PC-3 (cell line): ENCODE data around the gene TRIM25. TPM values are rescaled to one million over a fixed set of nuclear protein-coding genes. Genes with fewer than 3 reads are reported as not detected.

ENCODE experiments used
- ATAC-seq: fragments of 200-7000 bp; cut with Tn5 transposase; 2 replicates; pipeline ENCODE4 v1.9.1; 2020; ENCODE audit warnings: mild to moderate bottlenecking, moderate library complexity
- BruUV-seq: library from RNA; stranded (reverse); fragments of 400-500 nt; replicated peaks from 2 replicates; lab custom pipeline; 2021; lab: Mats Ljungman, UMichigan
- CTCF ChIA-PET: fragments of 300-600 bp; sonication (Branson Sonifier 250); formaldehyde crosslinking; loops from one replicate; lab custom pipeline; 2022; ENCODE audit warnings: antibody characterized with exemption; lab: Charles Lee
- POLR2A ChIA-PET: fragments of 300-600 bp; sonication (Branson Sonifier 250); formaldehyde crosslinking; loops from one replicate; lab custom pipeline; 2022; ENCODE audit warnings: antibody characterized with exemption; ENCODE audit not compliant: unreplicated experiment; lab: Charles Lee
- DNase-seq: peaks from one replicate; pipeline ENCODE4 v3.0.0-alpha.2; 2015
- H2AFZ ChIP-seq: fragments of 300-600 bp; sonication (generic); 2 replicates; pipeline ENCODE4 v1.6.0; 2016; ENCODE audit warnings: antibody characterized with exemption, low read length
- H3F3A ChIP-seq: fragments of 300-600 bp; sonication (generic); one replicate; pipeline ENCODE4 v1.6.0; 2017; ENCODE audit warnings: antibody characterized with exemption, low read length, control low read depth, mild to moderate bottlenecking; ENCODE audit not compliant: unreplicated experiment
- H3K27ac ChIP-seq: fragments of 300-600 bp; sonication (generic); 2 replicates; pipeline ENCODE4 v1.5.1; 2016; ENCODE audit warnings: mild to moderate bottlenecking, low read length
- H3K27me3 ChIP-seq: fragments of 300-600 bp; sonication (generic); 2 replicates; pipeline ENCODE4 v1.6.1; 2016; ENCODE audit warnings: low read length, mixed read lengths
- H3K36me3 ChIP-seq: fragments of 300-600 bp; sonication (generic); 2 replicates; pipeline ENCODE4 v1.6.1; 2016; ENCODE audit warnings: low read depth, mixed run types, low read length, mixed read lengths
- H3K4me1 ChIP-seq: fragments of 300-600 bp; sonication (generic); 2 replicates; pipeline ENCODE4 v1.5.1; 2016; ENCODE audit warnings: low read length; ENCODE audit not compliant: insufficient read depth
- H3K4me2 ChIP-seq: fragments of 300-600 bp; sonication (generic); 2 replicates; pipeline ENCODE4 v1.6.0; 2016; ENCODE audit warnings: low read length
- H3K4me3 ChIP-seq: fragments of 300-600 bp; sonication (generic); 2 replicates; pipeline ENCODE4 v1.5.1; 2016; ENCODE audit warnings: mild to moderate bottlenecking, low read length, mixed read lengths
- H3K79me2 ChIP-seq: fragments of 300-600 bp; sonication (generic); 2 replicates; pipeline ENCODE4 v1.6.1; 2017; ENCODE audit warnings: low read length, mixed read lengths
- H3K9ac ChIP-seq: fragments of 300-600 bp; sonication (generic); 2 replicates; pipeline ENCODE4 v1.6.0; 2016; ENCODE audit warnings: mild to moderate bottlenecking, low read length
- H3K9me2 ChIP-seq: fragments of 300-600 bp; sonication (generic); replicated peaks from 2 replicates; pipeline ENCODE4 v1.6.1; 2016; ENCODE audit warnings: mixed run types, low read length, mixed read lengths
- H3K9me3 ChIP-seq: fragments of 300-600 bp; sonication (generic); 2 replicates; pipeline ENCODE4 v1.6.1; 2016; ENCODE audit warnings: low read length, mixed read lengths
- H4K20me1 ChIP-seq: fragments of 300-600 bp; sonication (generic); 2 replicates; pipeline ENCODE4 v1.6.1; 2016; ENCODE audit warnings: low read length, mixed read lengths
- CTCF ChIP-seq: fragments of 300-600 bp; sonication (generic); conservative IDR thresholded peaks from 2 replicates; pipeline ENCODE4 v1.5.1; 2017; ENCODE audit warnings: antibody characterized with exemption, low read depth, mild to moderate bottlenecking, low read length
- EZH2 ChIP-seq: fragments of 300-600 bp; sonication (generic); IDR thresholded peaks from one replicate; pipeline ENCODE4 v1.6.1; 2017; ENCODE audit warnings: antibody characterized with exemption, mild to moderate bottlenecking, low read length; ENCODE audit not compliant: unreplicated experiment
- EZH2phosphoT487 ChIP-seq: fragments of 300-600 bp; sonication (generic); IDR thresholded peaks from 2 replicates; pipeline ENCODE4 v1.6.1; 2018; ENCODE audit warnings: mild to moderate bottlenecking, antibody characterized with exemption, low read length, borderline replicate concordance
- intact Hi-C: fragments of 100-400 bp; cut with micrococcal nuclease; formaldehyde crosslinking; loops from 2 replicates; pipeline ENCODE4 v1.9.0; 2023
- total RNA-seq: library from RNA; depleted of rRNA; stranded (reverse); fragments of >200 nt; gene quantifications from 2 replicates; pipeline ENCODE4 v1.2.3, GENCODE V29; 2014

Gene TRIM25
- total RNA-seq, 1 experiment from 2014 or later: 44.0 TPM

- no peak for DNase-seq
- H3K79me2 ChIP-seq: peaks cover 76% of the 10 kb centered on the region
- no peaks in the 10 kb centered on the region for H3K9me3 ChIP-seq
- ChIA-PET POLR2A (no interaction called here), CTCF (no interaction called here)
- no peak overlapping the region for H3K9ac ChIP-seq
- no peaks in the 10 kb centered on the region; the same call in 1 of the 2 replicates for H3K36me3 ChIP-seq
- intact Hi-C loops: no loop called here
- no peak overlapping the region for H2AFZ ChIP-seq
- ATAC-seq: no peak
- no peaks in the 10 kb centered on the region for H3K9me2 ChIP-seq
- TF ChIP-seq EZH2phosphoT487: no peak
- TF ChIP-seq EZH2: no peak
- TF ChIP-seq CTCF: no peak
- no peak overlapping the region for H3K27ac ChIP-seq
- no peaks in the 10 kb centered on the region for H3K27me3 ChIP-seq
- BruUV-seq: no TSS peak
- H3K4me1 ChIP-seq: peaks cover 29% of the 10 kb centered on the region
- no peak overlapping the region for H3K4me3 ChIP-seq
- H3K4me2 ChIP-seq: no peak overlapping the region
- 0 out of 2 replicates have a peak, but pooled peaks cover 5% of the 10 kb centered on the region for H4K20me1 ChIP-seq
- H3F3A ChIP-seq: no peaks in the 10 kb centered on the region
Measured at GRCh38 chr17:56956992-56957391, 43.1 kb upstream of the TRIM25 start.

- no peaks in the 10 kb centered on the region for H3K27me3 ChIP-seq
- intact Hi-C loops: no loop called here
- H4K20me1 ChIP-seq: no peaks in the 10 kb centered on the region
- ChIA-PET POLR2A (no interaction called here), CTCF (interaction anchor here (0.6 kb wide), 1 partner anchor 777 kb away, joined by 3 read pairs; no protein-coding TSS in a partner anchor)
- H3K4me1 ChIP-seq: peaks cover 5% of the 10 kb centered on the region; the same call in 1 of the 2 replicates
- H3K4me3 ChIP-seq: no peak overlapping the region
- no peak overlapping the region for H3K27ac ChIP-seq
- no peak overlapping the region for H3K9ac ChIP-seq
- H3K36me3 ChIP-seq: peaks cover 41% of the 10 kb centered on the region
- H3K79me2 ChIP-seq: peaks cover 32% of the 10 kb centered on the region
- no TSS peak for BruUV-seq
- no peak overlapping the region for H3K4me2 ChIP-seq
- H3F3A ChIP-seq: no peaks in the 10 kb centered on the region
- no peaks in the 10 kb centered on the region for H3K9me2 ChIP-seq
- H2AFZ ChIP-seq: no peak overlapping the region
- H3K9me3 ChIP-seq: no peaks in the 10 kb centered on the region
- TF ChIP-seq EZH2 (no peak), EZH2phosphoT487 (no peak), CTCF (no peak)
- DNase-seq (no peak), ATAC-seq (no peak)
Measured at GRCh38 chr17:56949595-56949994, 35.7 kb upstream of the TRIM25 start.

- H3K27me3 ChIP-seq: no peaks in the 10 kb centered on the region
- no peak overlapping the region for H2AFZ ChIP-seq
- H3K4me1 ChIP-seq: peaks cover 2% of the 10 kb centered on the region; the same call in 1 of the 2 replicates
- TF ChIP-seq EZH2: no peak
- no peak for TF ChIP-seq CTCF
- TF ChIP-seq EZH2phosphoT487: no peak
- H3F3A ChIP-seq: no peaks in the 10 kb centered on the region
- H3K9me2 ChIP-seq: no peaks in the 10 kb centered on the region
- peaks cover 22% of the 10 kb centered on the region for H3K79me2 ChIP-seq
- H3K27ac ChIP-seq: no peak overlapping the region
- no TSS peak for BruUV-seq
- H3K4me2 ChIP-seq: no peak overlapping the region
- no peak overlapping the region for H3K4me3 ChIP-seq
- DNase-seq (no peak), ATAC-seq (no peak)
- H3K9ac ChIP-seq: no peak overlapping the region
- no peaks in the 10 kb centered on the region for H3K9me3 ChIP-seq
- H4K20me1 ChIP-seq: no peaks in the 10 kb centered on the region
- CTCF ChIA-PET: interaction anchor here (0.6 kb wide), 1 partner anchor 61 kb away, joined by 3 read pairs; no protein-coding TSS in a partner anchor
- intact Hi-C loops: no loop called here
- POLR2A ChIA-PET: no interaction called here
- peaks cover 47% of the 10 kb centered on the region for H3K36me3 ChIP-seq
Measured at GRCh38 chr17:56948491-56948890, 34.6 kb upstream of the TRIM25 start.
